22Rv1 (cell line): ENCODE data around the gene WASF1.

Experiments used
- H3K27ac ChIP-seq: fragments of 450-650 bp; 2 replicates; pipeline ENCODE4 v1.5.1; 2017
- ZFX ChIP-seq: fragments of 450-650 bp; IDR thresholded peaks from 2 replicates; pipeline ENCODE4 v1.6.1; 2017; ENCODE audit warnings: antibody characterized with exemption, borderline replicate concordance
- TF ChIP-seq, protein P1 (sequence below): fragments of 450-650 bp; IDR thresholded peaks from 2 replicates; pipeline ENCODE4 v1.5.1; 2017; ENCODE audit warnings: mild to moderate bottlenecking

The WASF1 gene

DNA sequence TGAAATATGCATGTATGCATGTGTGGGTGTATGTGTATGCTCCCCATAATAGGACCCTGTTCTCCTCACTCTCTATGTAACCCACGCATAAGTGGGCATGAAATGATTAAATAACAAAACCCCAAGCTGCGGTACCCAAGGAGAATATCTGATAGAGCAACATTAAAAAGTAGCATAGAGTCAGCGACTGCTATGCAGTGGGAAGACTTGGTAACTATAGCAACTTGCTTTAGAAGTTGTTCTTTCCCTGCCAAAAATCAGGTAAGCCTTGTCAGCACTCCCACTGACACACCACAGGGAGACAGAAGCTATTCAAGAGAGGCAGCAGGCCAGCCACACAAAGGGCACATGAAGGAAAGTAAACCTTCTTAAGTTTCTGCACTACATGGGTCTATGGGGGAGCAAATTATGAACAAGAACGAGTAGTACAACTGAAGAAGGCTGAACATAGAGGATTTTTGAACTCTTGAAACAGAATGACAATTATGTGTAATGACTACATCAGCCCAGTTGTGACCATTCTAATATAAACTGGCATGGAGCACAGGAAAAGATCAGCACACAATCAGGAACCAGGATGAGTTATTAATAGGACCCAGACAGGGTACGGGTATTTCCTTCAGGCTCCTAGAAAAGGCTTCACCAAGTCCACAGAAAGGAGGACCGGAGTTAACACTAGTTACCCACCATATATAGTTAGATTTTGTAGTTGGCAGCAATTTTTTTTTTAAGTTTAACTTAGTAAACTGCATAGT, 111.5 kb downstream of the WASF1 start:
- H3K27ac ChIP-seq = no peak overlapping the region
- TF ChIP-seq, protein P1, sequence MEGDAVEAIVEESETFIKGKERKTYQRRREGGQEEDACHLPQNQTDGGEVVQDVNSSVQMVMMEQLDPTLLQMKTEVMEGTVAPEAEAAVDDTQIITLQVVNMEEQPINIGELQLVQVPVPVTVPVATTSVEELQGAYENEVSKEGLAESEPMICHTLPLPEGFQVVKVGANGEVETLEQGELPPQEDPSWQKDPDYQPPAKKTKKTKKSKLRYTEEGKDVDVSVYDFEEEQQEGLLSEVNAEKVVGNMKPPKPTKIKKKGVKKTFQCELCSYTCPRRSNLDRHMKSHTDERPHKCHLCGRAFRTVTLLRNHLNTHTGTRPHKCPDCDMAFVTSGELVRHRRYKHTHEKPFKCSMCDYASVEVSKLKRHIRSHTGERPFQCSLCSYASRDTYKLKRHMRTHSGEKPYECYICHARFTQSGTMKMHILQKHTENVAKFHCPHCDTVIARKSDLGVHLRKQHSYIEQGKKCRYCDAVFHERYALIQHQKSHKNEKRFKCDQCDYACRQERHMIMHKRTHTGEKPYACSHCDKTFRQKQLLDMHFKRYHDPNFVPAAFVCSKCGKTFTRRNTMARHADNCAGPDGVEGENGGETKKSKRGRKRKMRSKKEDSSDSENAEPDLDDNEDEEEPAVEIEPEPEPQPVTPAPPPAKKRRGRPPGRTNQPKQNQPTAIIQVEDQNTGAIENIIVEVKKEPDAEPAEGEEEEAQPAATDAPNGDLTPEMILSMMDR = no peak
- no peak for TF ChIP-seq ZFX

DNA sequence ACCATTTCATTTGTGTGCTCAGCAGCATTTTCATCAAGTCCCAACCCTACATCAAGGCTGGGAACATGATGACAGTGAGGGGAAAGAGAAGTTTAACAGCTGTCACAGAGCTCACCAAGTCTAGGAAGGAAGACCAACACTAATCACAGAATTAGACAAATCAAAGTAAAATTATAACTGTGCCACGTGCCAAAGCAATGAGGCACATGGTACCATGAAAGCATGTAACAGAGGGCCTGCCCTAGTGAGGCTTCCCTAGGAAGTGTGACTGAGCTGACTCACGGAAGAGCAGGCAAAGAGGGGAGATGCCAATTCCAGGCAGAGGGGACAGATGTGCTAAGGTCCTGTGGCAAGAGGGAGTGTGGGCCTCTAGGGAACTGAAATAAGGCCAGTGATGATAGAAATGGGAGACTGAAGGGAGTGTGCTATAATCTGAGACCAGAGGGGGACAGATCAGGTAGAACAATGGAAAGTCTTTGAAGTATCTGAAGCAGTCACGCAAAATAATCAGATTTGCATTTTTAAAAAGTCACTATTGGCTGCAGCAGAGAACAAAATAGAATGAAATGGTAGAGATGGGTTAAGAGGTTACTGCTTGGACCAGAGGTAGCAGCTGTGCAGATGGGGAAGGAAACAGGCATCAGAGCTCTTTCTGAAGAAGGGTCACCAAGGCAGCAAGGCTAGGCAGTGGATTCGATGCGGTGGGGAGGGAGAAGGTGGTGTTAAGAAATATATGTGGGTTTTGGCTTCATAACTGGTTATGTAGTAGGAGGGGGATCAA, 114.5 kb downstream of the WASF1 start:
- TF ChIP-seq ZFX = no peak
- TF ChIP-seq, protein P1 = no peak
- no peak overlapping the region for H3K27ac ChIP-seq

DNA sequence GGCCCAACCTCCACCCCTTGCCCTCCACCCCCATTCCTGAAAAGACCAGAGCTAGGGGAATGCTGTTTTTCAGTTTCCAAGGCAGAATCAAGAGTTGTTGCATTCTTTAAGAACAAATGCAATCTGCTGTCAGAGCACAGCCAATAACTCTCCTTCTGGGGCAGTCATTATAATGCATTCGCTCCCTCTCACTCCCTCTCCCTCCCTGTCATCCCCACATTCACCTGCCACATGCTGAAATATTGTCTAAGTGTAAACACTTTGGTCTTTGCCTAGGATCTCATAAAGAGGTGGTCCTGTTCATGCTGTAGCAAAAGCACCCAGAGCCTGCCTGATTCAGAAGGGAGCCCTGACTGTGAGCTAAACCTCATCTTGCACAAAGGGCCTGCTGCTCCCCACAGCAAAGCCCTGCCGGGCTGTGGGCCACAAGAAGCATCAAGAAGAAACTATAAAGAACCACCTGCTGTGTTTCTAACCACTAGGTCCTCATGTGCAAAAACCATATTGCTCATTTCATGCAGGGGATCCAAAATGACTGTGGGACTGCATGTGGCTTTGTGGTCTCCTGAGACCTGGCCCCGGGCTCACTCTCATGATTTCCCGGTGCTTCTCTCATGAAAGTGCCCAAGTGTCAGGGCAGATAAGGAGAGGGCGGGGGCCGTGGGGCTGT, 115.7 kb downstream of the WASF1 start:
- no peak for TF ChIP-seq ZFX
- TF ChIP-seq, protein P1 = no peak
- H3K27ac ChIP-seq = no peak overlapping the region

DNA sequence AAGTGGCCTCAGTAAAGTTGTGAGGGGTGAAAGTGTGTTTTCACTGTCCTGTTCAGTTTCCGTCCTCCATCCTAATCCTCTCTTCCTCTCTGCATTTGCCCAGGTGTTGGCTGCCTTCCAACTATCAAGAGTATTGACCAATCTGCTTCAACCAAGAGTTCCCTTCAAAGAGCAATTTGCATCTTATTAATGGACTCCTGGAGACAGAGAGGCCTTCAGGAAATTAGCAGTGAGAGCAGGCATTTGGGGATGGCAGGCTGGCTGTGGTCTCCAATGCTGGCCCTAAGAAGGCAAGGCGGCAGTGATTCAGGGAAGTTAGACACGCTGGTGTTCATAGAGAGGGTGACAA, 124.1 kb downstream of the WASF1 start:
- TF ChIP-seq ZFX = no peak
- TF ChIP-seq, protein P1 = no peak
- no peak overlapping the region for H3K27ac ChIP-seq

DNA sequence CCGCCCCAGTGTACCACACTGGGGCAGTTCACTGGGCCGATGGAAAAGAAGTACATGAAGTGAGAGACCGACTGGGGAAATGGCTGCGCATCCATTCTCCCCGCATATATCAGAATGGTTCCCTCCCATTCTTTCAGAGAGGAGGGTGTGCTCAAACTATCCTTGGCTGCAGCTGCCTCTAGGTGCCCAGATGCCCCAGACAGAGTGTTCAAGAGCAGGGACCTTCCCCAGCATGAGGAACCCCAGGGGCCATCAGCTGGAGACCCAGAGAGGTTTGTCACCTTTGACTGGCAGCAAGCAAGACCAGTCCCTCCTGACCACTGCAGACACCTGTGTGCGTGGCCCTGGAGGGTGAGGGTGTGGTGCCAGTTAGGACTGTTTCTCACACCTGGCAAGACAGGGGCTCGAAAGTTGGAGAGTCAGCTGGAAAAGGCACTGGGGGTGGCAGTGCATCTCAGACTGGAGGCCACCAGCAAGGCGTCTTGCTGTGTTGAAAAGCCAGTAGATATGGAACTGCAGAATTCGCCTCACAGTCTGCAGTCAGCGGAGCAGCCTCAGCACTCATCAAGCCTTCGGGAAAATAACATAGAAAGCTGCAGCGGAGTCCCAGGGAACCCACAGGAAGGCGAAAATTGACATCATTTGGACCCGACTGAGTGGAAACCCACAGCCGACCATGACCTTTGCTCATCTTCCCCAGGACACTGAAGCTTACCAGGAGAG, 124.6 kb downstream of the WASF1 start:
- no peak overlapping the region for H3K27ac ChIP-seq
- TF ChIP-seq, protein P1 = no peak
- no peak for TF ChIP-seq ZFX

DNA sequence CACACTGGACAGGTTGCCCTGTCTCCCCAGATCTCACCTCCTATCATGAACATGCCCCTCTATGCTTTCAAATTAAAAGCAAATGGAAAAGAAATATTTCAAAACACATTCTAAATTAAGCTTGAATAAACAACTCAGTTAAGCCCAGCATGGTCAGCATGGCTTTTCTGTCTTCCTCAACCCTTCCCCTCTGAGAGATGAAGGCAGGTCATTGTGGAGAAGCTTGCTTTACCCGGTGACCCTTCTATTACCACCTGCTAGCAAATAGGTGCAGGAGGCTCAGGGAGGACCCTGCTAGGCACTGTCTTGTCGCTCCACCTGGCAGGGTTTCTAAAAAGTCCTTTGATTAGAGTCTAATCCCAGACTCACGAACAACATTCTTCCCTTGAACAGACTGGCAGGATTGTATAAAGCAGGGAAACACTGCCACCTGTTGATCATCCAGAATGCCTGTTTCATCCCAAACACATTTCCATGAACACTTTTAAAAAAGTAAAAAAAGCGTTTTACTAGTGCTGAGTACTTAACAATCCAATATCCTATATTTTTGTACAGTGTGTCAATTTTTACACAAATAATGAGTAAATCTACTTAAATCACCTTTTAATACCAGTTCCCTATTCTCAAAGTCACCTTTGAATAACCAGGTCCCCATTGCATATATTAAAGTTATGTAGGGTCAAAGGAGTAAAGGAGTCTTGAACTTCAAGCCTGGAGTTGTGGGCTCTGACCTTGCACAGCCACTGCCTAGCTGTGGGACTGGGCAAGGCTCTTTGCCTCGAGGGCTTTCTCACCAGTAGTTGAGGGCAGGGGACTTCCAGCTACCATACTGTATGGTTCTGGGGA, 125.9 kb downstream of the WASF1 start:
- TF ChIP-seq ZFX = no peak
- TF ChIP-seq, protein P1 = peak; percentile 84
- H3K27ac ChIP-seq = no peak overlapping the region
